Urinary bladder (tissue), 4 donors: Measurements from ENCODE around the gene ANKRD26. TPM values are rescaled to one million over a fixed set of nuclear protein-coding genes. Genes with fewer than 3 reads are reported as not detected.

ENCODE experiments used
- DNase-seq: peaks from one replicate; pipeline ENCODE4 v3.0.0-alpha.2; 2015; ENCODE audit errors: extremely low spot score
- H3K27ac ChIP-seq: one replicate; pipeline ENCODE4 v1.5.1; 2013; ENCODE audit warnings: low read depth, mild to moderate bottlenecking, moderate library complexity
- H3K36me3 ChIP-seq: one replicate; pipeline ENCODE4 v1.6.1; 2013; ENCODE audit warnings: mild to moderate bottlenecking, moderate library complexity; ENCODE audit not compliant: insufficient read depth
- H3K4me1 ChIP-seq: one replicate; pipeline ENCODE4 v1.6.1; 2013; ENCODE audit warnings: mild to moderate bottlenecking, moderate library complexity; ENCODE audit not compliant: insufficient read depth
- H3K4me3 ChIP-seq: one replicate; pipeline ENCODE4 v1.5.1; 2013; ENCODE audit warnings: low read depth, low read length
- WGBS: extraction: QIAGEN DNeasy Blood & Tissue Kit; methylation state at CpG from one replicate; pipeline ENCODE4 v1.1.7; 2013; 5-methylcytosine and 5-hydroxymethylcytosine counted together
- polyA plus RNA-seq: library from polyadenylated mRNA; stranded (reverse); fragments of 200-250 nt; gene quantifications from one replicate; pipeline ENCODE4 v1.2.3, GENCODE V29; 2013
- small RNA-seq: library from RNA; depleted of rRNA; stranded (forward); fragments of <200 nt; gene quantifications from one replicate; pipeline ENCODE3, GENCODE V24; 2014
- total RNA-seq: library from RNA; depleted of rRNA; stranded (reverse); fragments of >200 nt; gene quantifications from one replicate; pipeline ENCODE4 v1.2.3, GENCODE V29; 2014
- donor health status: healthy with polysubstance abuse.
- donor health status: healthy.

Gene ANKRD26
- total and polyA plus RNA-seq, 2 donors: 2.5 to 30.3 TPM

DNA sequence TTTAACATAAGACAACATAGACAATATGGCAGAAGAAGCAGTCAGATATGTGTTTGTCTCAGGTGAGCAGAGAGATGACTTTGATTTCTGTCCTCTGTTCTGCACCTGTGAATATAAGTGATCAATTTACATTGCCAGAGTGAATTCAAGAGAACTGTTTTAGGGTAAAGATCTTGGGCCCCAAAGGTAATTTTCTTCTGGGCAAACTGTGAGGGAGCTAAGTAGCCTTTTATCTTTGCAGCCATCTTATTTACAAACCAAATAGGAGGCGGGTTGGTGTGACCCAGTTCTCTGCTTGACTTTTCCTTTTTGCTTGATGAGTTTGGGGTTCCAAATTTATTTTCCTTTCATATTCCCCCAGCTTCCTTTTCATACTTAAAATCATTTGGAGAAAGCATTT, 118.2 kb downstream of the ANKRD26 start:
- no peak for DNase-seq
- H3K4me3 ChIP-seq: no peak overlapping the region
- no peaks in the 10 kb centered on the region for H3K36me3 ChIP-seq
- 76% methylated on average over 1 of the region's 1 CpG for WGBS
- H3K4me1 ChIP-seq: no peaks in the 10 kb centered on the region
- H3K27ac ChIP-seq: no peak overlapping the region

DNA sequence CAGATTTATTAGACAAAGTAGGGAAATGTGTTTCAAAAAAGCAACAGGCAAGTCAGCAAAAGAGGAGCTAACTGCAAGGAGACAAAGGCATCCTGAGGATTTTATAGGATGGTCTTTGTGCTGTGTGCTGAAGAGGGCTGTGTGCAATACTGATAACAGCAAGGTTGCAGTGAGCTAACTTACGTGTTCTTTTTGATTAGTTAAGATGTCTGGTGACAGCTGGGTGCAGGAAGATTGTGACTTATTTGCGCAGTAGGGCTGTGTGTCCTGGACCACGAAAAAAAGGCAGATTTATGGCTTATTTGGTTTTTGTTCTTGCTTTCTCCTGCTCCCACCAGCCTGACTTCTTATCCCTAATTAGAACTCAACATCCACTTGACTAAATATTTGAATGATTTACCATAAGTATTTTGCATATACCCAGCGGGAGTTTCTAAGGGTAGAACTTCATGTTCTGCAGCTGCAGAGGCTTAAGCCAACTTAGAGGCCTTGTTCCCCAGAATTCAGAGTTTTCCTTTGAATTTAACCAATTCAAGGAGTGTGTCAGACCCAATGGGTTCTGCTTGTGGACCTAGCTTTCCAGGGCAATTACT, 119.0 kb downstream of the ANKRD26 start:
- 67% methylated on average over 4 of the region's 4 CpGs for WGBS

GRCh38 chr10:26978519-26978918, 121.8 kb downstream of the ANKRD26 start:
- Histone ChIP-seq H3K4me1 (no peaks in the 10 kb centered on the region), H3K4me3 (no peak overlapping the region), H3K36me3 (no peaks in the 10 kb centered on the region), H3K27ac (no peak overlapping the region)
- no peak for DNase-seq
- WGBS: 85% methylated on average over 4 of the region's 4 CpGs

More for the DNA sequence above, 119.0 kb downstream of the ANKRD26 start:
- no peak for DNase-seq
- no peaks in the 10 kb centered on the region for H3K36me3 ChIP-seq
- no peaks in the 10 kb centered on the region for H3K4me1 ChIP-seq
- no peak overlapping the region for H3K27ac ChIP-seq
- H3K4me3 ChIP-seq: no peak overlapping the region

GRCh38 chr10:26977635-26978034, 122.7 kb downstream of the ANKRD26 start:
- H3K36me3 ChIP-seq: no peaks in the 10 kb centered on the region
- no peaks in the 10 kb centered on the region for H3K4me1 ChIP-seq
- no peak overlapping the region for H3K27ac ChIP-seq
- no peak overlapping the region for H3K4me3 ChIP-seq
- 84% methylated on average over 2 of the region's 2 CpGs for WGBS
- DNase-seq: no peak

DNA sequence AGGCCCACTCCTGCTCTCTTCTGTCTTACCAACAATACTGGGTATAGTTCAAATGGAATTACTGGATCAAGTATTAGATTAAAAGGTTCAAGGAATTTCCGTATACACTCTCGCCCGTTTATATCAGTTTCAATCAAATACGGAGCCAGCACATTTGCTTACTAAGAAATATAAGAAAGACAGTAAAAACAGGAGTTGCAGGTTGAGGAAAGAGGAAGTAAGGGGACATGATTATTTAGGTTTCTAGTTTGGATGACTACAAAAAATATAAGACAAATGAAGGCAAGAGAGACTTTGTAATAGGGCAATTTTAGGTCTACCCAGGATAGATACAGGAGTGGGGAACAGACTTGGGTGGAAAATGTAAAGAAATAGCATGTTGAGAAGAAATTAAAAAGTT, 129.6 kb downstream of the ANKRD26 start:
- no peak overlapping the region for H3K27ac ChIP-seq
- WGBS: 89% methylated on average over 4 of the region's 4 CpGs
- no peaks in the 10 kb centered on the region for H3K36me3 ChIP-seq
- DNase-seq: no peak
- no peaks in the 10 kb centered on the region for H3K4me1 ChIP-seq
- no peak overlapping the region for H3K4me3 ChIP-seq

- no peak overlapping the region for H3K4me3 ChIP-seq
- WGBS: 90% methylated on average over 6 of the region's 6 CpGs
- no peak overlapping the region for H3K27ac ChIP-seq
- H3K4me1 ChIP-seq: no peaks in the 10 kb centered on the region
- no peak for DNase-seq
- no peaks in the 10 kb centered on the region for H3K36me3 ChIP-seq
These were observed 131.0 kb downstream of the ANKRD26 start for GRCh38 chr10:26969145-26969926.

- H3K27ac ChIP-seq: no peak overlapping the region
- WGBS: 85% methylated on average over 3 of the region's 3 CpGs
- DNase-seq: no peak
- H3K4me1 ChIP-seq: no peaks in the 10 kb centered on the region
- H3K36me3 ChIP-seq: no peaks in the 10 kb centered on the region
- no peak overlapping the region for H3K4me3 ChIP-seq
These were observed 137.5 kb downstream of the ANKRD26 start for GRCh38 chr10:26962835-26963234.

DNA sequence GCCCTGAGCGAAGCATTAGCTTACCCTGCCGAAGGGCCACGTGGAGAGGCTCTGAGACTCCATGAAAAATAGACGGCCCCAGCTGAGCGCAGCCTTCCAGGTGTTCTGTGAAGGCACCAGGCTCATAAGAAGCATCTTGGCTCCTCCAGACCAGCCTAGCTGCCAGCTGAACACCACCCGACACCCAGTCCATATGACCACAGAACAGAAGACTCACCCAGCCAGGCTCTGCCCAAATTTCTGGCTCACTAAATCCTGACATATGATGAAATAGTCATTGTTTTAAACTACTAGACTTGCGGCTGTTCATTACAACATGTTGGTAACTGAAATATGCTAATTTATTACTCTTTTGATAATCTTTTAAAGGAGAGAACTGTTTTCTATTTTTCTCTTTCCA, 140.0 kb downstream of the ANKRD26 start:
- no peaks in the 10 kb centered on the region for H3K36me3 ChIP-seq
- no peaks in the 10 kb centered on the region for H3K4me1 ChIP-seq
- 82% methylated on average over 7 of the region's 7 CpGs for WGBS
- no peak overlapping the region for H3K27ac ChIP-seq
- H3K4me3 ChIP-seq: no peak overlapping the region
- DNase-seq: no peak

DNA sequence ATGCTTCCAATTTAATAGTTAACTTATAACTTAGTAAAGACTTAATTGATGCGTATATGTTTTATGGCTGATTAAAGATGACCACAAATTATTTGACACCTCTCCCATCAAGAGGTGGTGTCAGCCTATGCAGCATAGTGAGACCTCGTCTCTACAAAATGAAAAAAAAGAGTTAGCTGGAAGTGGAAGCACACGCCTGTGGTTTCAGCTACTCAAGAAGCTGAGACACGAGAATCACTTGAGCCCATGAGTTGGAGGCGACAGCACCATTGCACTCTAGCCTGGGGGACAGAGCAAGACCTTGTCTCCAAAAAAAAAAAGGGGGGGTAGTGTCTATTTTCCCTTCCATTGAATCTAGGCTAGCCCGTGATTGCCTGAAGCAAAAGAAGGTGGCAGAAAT, 140.5 kb downstream of the ANKRD26 start:
- WGBS: 93% methylated on average over 6 of the region's 6 CpGs
- H3K4me1 ChIP-seq: no peaks in the 10 kb centered on the region
- no peak overlapping the region for H3K27ac ChIP-seq
- H3K36me3 ChIP-seq: no peaks in the 10 kb centered on the region
- no peak for DNase-seq
- H3K4me3 ChIP-seq: no peak overlapping the region

Small RNA genes within 50 kb of the gene (small RNA-seq; reads per million reads assigned to genes)
- gene RNU6-490P: 0.09 reads per million

Other genes starting within 250 kb of the ANKRD26 start
- 60.1 TPM for gene ABI1, start 239.5 kb downstream of the ANKRD26 start, total RNA-seq
- gene ABI1, start 239.5 kb downstream of the ANKRD26 start, polyA plus RNA-seq: 34.2 TPM
- gene YME1L1, start 53.9 kb upstream of the ANKRD26 start, total RNA-seq: 127 TPM
- 53.4 TPM for gene YME1L1, start 53.9 kb upstream of the ANKRD26 start, polyA plus RNA-seq
- gene MASTL, start 54.9 kb upstream of the ANKRD26 start, total RNA-seq: 20.6 TPM
- 4.8 TPM for gene MASTL, start 54.9 kb upstream of the ANKRD26 start, polyA plus RNA-seq
- gene ACBD5, start 140.3 kb upstream of the ANKRD26 start, total RNA-seq: 24.9 TPM
- gene ACBD5, start 140.3 kb upstream of the ANKRD26 start, polyA plus RNA-seq: 12.7 TPM